Pancreas (tissue), 10 donors: ENCODE measurements around the gene PPTC7. TPM values are rescaled to one million over a fixed set of nuclear protein-coding genes. Genes with fewer than 3 reads are reported as not detected.

ENCODE experiments used
- ATAC-seq, 4 donors: fragments of 200-7000 bp; cut with Tn5 transposase; one replicate each; pipeline versions ENCODE4 v1.8.0 to v1.9.1; 2020; ENCODE audit warnings: mild to moderate bottlenecking in 4 of 4, moderate library complexity in 4 of 4
- DNase-seq, 6 donors: peaks; one replicate each; pipeline ENCODE4 v3.0.0-alpha.2; 2020
- FAIRE-seq: peaks from 2 replicates; lab custom pipeline; 2012; peaks lifted over from hg19 to GRCh38; lab: Jason Lieb, UNC
- H3K27ac ChIP-seq, 4 donors: fragments of 200-600 bp; sonication (generic); 1 replicate in 3 of 4; 2 replicates in 1 of 4; pipeline versions ENCODE4 v1.5.0 to v1.8.0; 2020
- H3K27me3 ChIP-seq, 4 donors: fragments of 200-600 bp; one replicate each; pipeline ENCODE4 v1.8.0; 2021
- H3K36me3 ChIP-seq, 3 donors: fragments of 200-600 bp; sonication (generic) in 1 of 3; one replicate each; pipeline versions ENCODE4 v1.5.0 to v1.8.0; 2020 to 2021
- H3K4me1 ChIP-seq, 3 donors: fragments of 200-600 bp; one replicate each; pipeline ENCODE4 v1.8.0; 2021
- H3K4me3 ChIP-seq, 4 donors: fragments of 200-600 bp; sonication (generic) in 2 of 4; one replicate each; pipeline versions ENCODE4 v1.5.0 to v1.8.0; 2020 to 2021
- H3K9me3 ChIP-seq, 4 donors: fragments of 200-600 bp; one replicate each; pipeline ENCODE4 v1.8.0; 2021
- WGBS, 2 donors: extraction: QIAGEN DNeasy Blood & Tissue Kit; methylation state at CpG; one replicate each; pipeline ENCODE4 v1.1.7; 2013; 5-methylcytosine and 5-hydroxymethylcytosine counted together
- intact Hi-C, 3 donors: fragments of 100-400 bp; cut with DNase I; formaldehyde crosslinking; loops; one replicate each; pipeline versions ENCODE4 v1.11.1 to v1.14.2; 2022
- polyA plus RNA-seq, 2 donors: library from polyadenylated mRNA; stranded (reverse); fragments of 200-250 nt; gene quantifications; one replicate each; pipeline ENCODE4 v1.2.3, GENCODE V29; 2013
- total RNA-seq, 6 donors: library from RNA; stranded (reverse); fragmentation: NEBNext Ultra II Directional in 4 of 6; extraction: Animal tissue kit (Norgen Biotek cat#: 25700) in 4 of 6; gene quantifications; one replicate each; pipeline versions ENCODE4 v1.2.1 to v1.2.4, GENCODE V29; 2021 to 2023
- TF ChIP-seq, protein P1 (sequence below), 4 donors: fragments of 200-600 bp; sonication (generic) in 3 of 4; IDR thresholded peaks; one replicate each; pipeline versions ENCODE4 v1.5.0 to v1.8.0; 2021; ENCODE audit warnings: antibody characterized with exemption in 4 of 4
- donor health status: healthy with polysubstance abuse.
- donor health status: DM: no; HTN: no; CAD: no; lungs with moderate emphysema.
- donor health status: DM: no; HTN: no; CAD: no.
- donor health status: control.
- donor health status: control.
- donor health status: Bipolar disorder and iron deficiency.
- donor health status: DM: yes; HTN: yes; CAD: no.
- donor health status: DM: no; HTN: no; CAD: no.
- donor health status: DM: no; HTN: no; CAD: no.
- donor health status: DM: yes; HTN: yes; CAD: no.

The PPTC7 gene
- total and polyA plus RNA-seq, 8 donors: 2.2 to 9.0 (median 5.8) TPM

DNA sequence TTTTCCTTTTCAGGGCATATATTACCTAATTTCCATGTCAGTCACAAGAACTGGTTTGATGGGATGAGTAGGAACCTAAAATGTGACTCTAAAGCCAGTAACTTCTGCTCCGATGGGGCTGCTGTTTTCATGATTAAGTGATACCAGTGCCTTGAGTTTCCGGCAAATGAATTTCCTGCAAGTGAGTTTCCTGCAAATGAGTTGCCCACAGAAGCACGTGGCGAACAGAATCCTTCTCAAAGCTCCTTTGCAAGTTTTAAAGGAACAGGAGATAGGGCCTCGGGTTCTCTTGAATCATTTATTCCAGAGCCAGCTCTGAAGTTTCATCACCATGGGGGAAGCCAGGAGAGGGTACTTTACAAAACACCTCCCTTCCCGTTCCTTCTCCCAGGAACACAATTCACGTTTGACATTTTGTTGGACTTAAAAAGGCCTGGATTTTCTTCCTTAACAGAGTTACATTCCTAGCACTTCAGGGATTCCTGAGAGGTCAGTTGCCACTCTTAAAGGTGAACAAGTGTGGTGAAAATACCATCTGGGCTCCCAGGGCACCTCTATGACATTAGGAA is 2.2 kb upstream of the PPTC7 start:
- Histone ChIP-seq H3K4me3 (peak overlapping the region in 1 of 4 donors; percentile 2), H3K27me3 (no peaks in the 10 kb centered on the region), H3K4me1 (peaks cover 29 to 38% (median 36%) of the 10 kb centered on the region in 3 donors), H3K27ac (peak overlapping the region; percentile 42 to 88 (median 78)), H3K36me3 (no peaks in the 10 kb centered on the region), H3K9me3 (no peaks in the 10 kb centered on the region)
- intact Hi-C loops: no loop called here
- ATAC-seq (peak in 2 of 4 donors; percentile 1 to 15), DNase-seq (peak in 3 of 6 donors; percentile 33 to 40 (median 36)), FAIRE-seq (no peak)
- TF ChIP-seq, protein P1, sequence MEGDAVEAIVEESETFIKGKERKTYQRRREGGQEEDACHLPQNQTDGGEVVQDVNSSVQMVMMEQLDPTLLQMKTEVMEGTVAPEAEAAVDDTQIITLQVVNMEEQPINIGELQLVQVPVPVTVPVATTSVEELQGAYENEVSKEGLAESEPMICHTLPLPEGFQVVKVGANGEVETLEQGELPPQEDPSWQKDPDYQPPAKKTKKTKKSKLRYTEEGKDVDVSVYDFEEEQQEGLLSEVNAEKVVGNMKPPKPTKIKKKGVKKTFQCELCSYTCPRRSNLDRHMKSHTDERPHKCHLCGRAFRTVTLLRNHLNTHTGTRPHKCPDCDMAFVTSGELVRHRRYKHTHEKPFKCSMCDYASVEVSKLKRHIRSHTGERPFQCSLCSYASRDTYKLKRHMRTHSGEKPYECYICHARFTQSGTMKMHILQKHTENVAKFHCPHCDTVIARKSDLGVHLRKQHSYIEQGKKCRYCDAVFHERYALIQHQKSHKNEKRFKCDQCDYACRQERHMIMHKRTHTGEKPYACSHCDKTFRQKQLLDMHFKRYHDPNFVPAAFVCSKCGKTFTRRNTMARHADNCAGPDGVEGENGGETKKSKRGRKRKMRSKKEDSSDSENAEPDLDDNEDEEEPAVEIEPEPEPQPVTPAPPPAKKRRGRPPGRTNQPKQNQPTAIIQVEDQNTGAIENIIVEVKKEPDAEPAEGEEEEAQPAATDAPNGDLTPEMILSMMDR (IDR thresholded peaks at IDR 0.05): no peak
- 4 to 9% methylated on average over 7 of the region's 7 CpGs for WGBS, 2 donors

DNA sequence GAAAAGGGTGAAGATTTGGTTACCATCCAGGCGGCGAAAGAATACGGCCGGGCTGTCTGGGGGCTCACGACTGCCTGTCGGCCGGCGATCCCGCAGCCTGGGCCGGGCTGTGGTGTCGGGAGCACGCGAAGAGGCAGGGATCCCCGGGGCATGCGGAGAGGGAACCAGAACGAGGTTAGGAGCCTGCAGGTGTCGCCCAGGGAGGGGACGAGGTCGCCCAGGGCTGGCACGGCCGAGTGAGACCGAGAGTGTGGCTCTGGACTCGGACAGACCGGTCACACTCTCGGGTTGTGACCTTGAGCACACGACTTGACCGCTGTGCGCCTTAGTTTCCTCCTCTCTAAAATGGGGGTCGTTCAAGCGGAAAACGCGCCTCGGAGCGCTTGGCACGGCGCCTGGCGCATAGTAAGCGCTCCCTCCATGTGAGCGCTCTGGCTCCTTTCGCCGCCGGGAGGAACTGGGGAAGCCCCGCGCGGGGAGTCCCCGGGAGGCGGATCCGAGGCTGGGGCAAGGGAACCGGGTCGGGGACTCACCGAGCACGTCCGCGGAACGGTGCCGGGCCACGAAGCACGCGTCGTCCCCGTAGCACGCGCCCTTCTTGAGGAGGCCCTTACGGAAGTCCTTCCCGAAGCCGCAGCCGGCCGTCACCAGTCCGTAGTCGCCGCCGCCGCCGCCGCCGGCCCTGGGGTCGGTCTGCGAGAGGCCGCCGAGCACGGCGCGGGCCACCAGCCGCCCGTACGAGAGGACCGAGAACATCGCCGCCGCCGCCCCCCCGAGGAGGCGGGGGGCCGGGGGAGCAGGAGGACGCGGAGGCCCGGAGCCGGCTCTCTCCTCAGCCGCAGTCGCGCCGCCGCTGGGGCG is 612 bp downstream of the PPTC7 start:
- H3K27me3 ChIP-seq: no peaks in the 10 kb centered on the region
- no peaks in the 10 kb centered on the region for H3K9me3 ChIP-seq
- ATAC-seq (peak; percentile 38 to 60 (median 52)), FAIRE-seq (no peak), DNase-seq (peak; percentile 60 to 90 (median 72))
- peak overlapping the region; percentile 57 to 90 (median 78) for H3K4me3 ChIP-seq
- peak overlapping the region; percentile 66 to 88 (median 78) for H3K27ac ChIP-seq
- H3K4me1 ChIP-seq: peaks cover 29 to 59% (median 36%) of the 10 kb centered on the region in 3 donors
- intact Hi-C loops: no loop called here
- H3K36me3 ChIP-seq: no peaks in the 10 kb centered on the region
- 0% methylated on average over 73 to 104 of the region's 104 CpGs for WGBS, 2 donors
- TF ChIP-seq, protein P1 (IDR thresholded peaks at IDR 0.05): no peak

DNA sequence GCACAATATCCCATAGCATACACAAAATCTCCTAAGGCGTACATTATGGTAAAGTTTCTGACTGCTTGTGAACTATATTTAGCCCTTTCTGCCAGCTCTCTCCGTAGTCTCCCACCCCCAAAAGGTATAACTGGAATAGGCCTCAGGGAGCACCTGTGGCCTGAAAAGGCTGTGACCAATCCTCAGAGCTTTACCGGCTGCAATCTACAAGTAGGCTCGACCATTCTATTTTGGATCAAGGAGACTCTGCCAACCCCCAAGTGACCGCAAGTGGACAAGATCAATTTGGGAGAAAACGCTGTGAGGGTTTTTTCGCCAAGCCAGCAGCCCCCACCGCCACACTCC is 1.2 kb downstream of the PPTC7 start:
- Histone ChIP-seq H3K36me3 (no peaks in the 10 kb centered on the region), H3K4me1 (peaks cover 29 to 62% (median 36%) of the 10 kb centered on the region in 3 donors), H3K27me3 (no peaks in the 10 kb centered on the region), H3K27ac (peak overlapping the region; percentile 66 to 88 (median 78)), H3K4me3 (peak overlapping the region; percentile 57 to 90 (median 78)), H3K9me3 (no peaks in the 10 kb centered on the region)
- intact Hi-C loops: no loop called here
- ATAC-seq: peak in 2 of 4 donors; percentile 2 to 9
- TF ChIP-seq, protein P1 (IDR thresholded peaks at IDR 0.05): no peak
- no peak for DNase-seq
- FAIRE-seq: no peak
- 1 to 3% methylated on average over 8 of the region's 8 CpGs for WGBS, 2 donors

DNA sequence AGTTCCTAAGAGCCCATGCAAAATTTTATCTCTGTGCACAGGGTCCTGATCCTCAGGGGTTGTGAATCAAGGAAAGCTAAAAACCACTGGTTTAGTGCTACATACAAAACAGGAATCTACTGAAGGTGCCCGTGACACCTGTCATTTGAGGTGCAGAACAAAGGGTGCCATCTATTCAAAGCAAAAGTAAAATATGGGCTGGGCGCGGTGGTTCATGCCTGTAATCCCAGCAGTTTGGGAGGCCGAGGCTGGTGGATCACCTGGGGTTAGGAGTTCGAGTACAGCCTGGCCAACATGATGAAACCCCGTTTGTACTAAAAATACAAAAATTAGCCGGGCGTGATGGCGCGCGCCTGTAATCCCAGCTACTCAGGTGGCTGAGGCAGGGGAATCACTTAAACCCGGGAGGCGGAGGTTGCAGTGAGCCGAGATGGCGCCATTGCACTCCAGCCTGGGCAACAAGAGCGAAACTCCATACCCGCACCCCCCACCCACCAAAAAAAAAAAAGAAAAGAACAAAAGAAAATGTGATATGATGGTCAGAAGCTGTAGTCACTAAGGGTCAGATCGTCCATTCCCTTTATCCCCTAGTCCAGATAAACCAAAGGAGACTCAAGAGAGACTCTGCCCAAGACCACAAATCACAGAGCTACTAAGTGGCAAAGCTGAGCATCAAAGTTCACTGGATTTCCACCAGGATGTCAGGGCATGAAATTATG is 3.4 kb downstream of the PPTC7 start:
- ATAC-seq (no peak), DNase-seq (no peak), FAIRE-seq (no peak)
- intact Hi-C loops: no loop called here
- Histone ChIP-seq H3K4me1 (peaks cover 23 to 59% (median 31%) of the 10 kb centered on the region in 3 donors), H3K27ac (no peak overlapping the region), H3K4me3 (no peak overlapping the region), H3K36me3 (no peaks in the 10 kb centered on the region), H3K9me3 (no peaks in the 10 kb centered on the region), H3K27me3 (no peaks in the 10 kb centered on the region)
- WGBS, 2 donors: 93 to 98% methylated on average over 18 of the region's 18 CpGs
- TF ChIP-seq, protein P1 (IDR thresholded peaks at IDR 0.05): no peak
